GM21360 (cell line): ENCODE results near the gene WIZ.
"Not testable (repeated sequence)": the region's sequence is repeated elsewhere in the genome, so short reads cannot be mapped to it uniquely, and the experiment has no call there.

Source experiments
- ATAC-seq: cut with Tn5 transposase; IDR thresholded peaks from one replicate; pipeline ENCODE4 v1.9.1; 2021; ENCODE audit warnings: mild to moderate bottlenecking, moderate library complexity; ENCODE audit not compliant: unreplicated experiment

The WIZ gene

DNA sequence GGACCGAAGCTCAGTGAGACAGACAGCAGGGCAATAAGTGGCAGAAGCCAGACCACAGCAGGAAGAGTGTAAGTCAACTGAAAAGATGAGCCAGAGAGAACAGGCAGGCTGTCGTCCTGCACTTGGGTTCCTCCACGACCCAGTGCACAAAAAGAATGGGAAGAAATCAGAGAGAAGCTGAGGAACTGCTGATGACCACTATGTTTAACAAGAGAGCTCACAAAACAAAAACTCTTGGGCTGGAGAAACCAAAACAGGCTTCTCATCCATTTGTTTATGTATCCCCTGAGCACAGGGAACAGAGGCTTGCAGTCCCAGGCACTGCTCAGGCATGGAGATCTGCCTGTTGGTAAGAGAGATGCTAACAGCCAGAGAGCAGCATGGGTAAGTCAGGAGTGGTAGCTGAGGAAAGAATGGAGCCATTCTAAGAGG lies 45.0 kb downstream of the WIZ start:
- no peak for ATAC-seq

DNA sequence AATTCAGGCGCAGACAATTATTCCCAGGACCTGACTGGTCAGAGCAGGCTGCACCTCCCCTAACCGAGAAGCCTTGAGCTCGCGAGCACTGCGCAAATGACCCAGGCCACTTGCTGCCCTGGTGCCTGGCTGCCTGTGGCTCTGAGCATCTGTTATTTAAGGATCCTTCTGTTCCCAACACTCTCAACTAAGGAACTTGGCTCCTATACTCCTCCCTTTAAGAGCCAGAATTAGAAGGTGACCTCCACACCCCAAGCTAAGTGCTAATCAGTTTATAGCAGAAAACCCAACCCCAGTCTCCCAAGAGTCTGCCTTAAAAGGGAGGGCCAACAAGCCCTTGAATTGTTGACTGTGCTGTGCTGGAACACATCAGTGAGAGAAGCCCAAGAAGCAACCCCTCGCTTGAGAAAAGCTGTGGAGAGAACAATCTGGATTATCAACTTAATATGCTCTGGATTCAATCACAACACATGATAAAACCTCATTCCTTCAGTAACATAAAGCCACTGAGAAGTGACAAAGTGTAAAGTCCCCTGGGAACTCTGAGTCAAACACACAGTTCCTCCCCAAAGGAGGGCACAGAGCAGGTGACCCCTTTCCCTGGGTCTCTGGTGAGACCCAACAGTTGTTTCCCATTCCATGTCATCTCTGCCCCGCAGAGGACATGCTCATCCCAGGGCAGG lies 45.5 kb downstream of the WIZ start:
- ATAC-seq = no peak

DNA sequence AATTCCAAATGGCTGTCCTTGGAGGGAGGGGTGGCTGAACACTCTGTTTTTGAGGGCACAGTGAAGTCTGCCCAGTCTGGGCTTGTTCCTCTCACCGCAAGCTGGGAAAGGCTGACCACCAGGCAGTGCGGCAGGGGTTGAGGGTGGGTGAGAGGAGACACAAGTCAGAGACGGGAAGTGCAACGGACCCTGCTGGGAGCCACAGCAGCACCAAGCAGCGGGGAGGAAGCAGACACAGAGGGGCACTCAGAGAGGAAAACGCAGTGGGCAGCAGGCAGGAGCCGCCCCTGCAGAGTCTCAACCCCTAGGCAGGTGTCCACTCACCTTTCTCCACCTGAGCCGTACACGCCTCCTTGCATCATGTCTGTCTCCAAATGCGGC lies 46.6 kb downstream of the WIZ start:
- ATAC-seq = no peak

DNA sequence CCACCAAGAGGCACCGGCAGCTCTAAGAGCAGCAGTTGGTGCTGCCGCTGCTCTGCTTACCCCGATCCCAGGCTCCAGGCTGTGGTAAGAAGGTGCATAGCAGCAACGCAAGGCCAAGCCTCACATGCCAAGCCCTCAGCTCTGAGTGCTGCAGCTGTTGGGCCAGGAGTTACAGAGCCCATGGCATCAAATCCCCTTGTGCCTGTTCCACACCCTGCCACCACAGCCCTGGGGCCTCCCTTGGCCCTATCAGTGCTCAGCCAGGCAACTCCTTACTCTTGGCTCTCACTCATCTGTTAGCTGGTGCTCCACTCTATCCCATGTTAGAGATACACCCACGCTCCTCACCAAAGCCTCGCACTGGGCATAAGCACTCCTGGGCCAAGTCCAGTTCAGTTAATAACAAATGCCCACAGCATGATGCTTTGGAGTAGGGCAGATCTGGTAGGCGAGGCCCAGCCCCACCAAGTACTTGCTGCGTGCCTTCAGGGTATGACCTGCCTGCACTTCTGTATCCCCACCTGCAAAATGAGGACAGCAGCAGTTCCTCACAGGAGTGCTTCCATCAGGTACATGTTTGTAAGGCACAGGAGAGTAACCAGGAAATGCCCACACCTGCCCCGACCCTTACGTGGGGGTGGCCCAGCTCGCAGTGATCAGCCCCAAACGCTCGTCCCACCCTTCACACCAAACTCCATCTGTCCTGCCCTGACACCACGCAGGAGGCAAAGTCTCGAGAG lies 47.2 kb downstream of the WIZ start:
- no peak for ATAC-seq

DNA sequence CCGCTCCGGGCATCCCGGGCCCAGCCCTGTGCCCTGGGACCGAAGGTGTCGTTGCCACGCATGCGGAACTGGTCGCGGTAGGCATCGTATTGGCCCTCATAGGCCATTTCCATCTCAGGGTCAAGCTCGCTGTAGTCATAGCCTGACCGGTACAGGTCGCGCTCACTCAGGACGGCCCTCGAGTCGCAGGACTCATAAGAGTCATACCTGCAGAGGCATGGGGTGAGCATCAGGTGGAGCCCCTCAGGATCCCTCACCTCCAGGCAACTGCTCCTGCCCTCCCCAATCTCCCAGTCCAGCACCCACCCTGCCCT lies 48.4 kb downstream of the WIZ start:
- no peak for ATAC-seq

DNA sequence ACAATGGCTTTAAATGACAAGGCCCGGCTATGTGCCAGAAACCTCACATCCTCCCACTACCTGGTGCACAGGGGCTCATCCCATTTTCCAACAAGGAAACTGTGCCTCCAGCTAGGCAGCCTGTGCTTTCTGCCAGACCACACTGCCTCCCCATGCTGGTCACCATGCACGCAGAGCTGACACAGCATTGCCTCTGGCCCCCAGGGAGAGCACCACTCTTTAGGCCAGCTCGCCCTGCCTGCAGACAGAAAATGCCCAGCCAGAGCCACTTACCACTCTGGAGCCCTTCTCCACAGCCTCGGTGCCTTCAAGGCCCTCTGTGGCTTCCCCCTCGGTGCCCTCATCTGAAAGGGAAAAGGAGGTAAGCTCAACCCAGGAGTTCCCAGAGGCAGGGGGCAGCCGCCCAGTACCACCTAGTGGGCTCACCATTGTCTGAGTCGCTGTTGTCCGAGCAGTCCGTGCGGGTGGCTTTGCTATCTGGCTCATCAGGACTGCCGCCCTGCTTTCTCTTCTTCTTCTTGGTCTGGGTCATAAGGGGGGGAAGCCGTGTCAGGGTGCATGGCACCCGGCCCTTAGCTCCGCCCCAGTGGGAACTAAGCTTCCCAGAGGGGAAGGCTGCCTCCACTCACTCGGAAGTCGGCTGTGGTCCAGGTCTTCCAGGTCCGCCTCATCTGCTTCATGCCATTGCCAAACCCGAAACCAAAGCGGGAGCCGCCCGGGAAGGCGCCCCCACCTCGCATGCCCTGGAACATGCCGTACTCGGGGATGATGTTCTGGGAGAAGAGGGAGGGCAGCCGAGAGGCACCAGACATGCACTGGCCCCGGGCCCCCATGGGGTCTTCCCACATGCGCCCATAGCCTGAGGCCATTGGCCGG lies 49.0 kb downstream of the WIZ start:
- ATAC-seq = no peak

DNA sequence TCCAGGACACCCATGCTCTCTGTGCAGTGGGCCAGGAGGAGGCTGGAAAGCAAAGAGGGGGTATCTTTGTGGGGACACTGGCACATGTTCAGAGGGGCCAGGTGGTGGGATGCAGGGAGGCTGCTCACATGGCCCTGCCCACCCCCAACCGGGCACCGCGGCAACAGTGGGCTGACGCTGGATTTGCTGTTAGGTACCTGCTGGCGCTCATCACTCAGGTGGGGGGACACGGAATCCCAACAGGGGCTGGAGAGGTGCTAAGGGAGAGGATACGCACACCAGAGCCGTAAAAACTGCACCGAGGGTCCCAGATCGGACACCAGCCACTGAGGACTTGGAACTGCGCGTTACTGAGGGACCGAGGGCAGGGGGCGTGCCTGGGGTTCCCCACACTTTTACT lies 50.1 kb downstream of the WIZ start:
- no peak for ATAC-seq

DNA sequence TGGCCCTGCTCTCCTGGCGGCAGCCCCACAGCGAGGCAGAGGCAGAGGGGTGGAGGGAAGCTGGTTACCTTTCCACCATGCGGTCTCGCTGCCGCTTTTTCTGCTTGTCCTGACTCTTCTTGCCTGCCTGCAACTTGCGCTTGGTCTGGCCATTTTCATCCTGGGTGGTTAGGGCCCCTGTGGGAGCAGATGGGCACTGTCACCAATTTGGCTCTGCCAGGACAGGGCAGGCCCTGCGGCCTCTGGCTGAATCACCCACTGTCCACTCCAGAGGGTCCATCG lies 50.6 kb downstream of the WIZ start:
- ATAC-seq = no peak

DNA sequence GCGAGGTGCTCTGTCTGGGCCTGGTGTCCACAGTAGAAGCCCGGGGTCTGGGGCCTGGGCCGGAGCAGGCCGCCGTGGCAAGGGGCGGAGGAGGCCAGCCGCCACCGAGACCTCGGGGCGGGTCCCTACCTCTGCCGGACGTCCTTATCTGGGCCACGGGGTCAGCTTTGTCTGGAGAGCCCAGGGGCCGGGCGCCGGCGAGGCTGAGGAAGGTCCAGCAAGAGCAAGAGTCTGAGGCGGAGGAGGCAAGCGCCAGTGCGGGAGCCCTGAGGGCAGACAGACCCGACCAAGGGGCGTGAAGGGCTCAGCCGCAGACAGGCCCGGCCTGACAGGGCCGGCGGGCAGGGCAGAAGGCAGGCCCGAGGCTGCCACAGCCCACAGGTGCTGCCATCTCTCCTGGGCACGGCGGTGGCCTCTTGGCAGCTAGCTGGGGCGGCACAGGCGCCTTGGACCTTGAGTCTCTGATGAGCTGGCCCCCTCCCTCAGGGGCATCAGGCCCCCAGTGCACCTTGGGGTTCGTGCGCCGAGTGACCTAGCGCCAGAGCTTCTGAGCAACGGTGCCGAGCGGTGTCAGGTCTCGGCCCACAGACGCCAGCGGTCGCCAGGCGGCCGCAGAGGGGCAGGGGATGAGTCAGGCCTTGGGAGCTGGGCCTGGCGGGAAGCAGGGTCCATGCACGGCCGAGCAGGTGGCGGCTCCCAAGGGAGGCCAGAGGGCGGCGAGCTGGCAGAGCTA lies 51.1 kb downstream of the WIZ start:
- no peak for ATAC-seq

DNA sequence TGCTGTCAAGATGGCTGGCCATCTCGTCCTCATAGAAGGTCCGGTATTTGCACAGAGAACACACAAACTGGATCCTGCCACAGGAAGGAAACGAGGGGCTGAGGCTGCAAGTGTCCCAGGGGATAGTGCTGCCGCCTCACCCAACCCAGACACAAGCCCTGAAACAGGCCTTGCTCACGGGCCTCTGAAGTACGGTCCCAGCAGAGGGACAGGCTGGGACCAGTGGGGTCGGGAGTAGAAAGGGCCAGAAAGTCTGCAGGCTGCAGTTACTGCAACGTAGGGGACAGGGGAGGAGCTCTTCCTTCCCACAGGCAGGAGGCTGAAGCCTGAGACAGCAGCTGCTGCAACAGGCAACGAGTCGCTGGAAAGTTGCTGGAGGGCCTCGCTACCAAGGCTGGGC lies 52.0 kb downstream of the WIZ start:
- no peak for ATAC-seq

DNA sequence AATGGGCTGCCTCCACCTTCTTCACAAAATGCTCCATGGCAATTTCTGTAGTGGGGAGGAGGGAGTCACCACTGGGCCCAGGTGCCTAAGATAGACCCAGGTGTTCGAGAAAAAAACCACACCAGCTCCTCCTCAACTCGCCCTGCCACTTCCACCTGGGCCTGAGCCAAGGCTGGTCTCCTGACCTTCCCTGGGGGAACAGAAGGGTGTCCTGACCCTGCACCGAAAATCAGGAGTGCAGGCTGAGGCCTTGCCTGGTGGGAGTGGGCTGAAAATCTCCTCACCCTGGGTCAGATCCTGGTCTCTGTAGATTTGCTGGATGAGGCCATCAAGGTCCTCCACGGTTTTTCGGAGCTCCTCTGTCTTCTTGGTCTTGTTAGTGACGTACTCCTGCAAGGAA lies 52.5 kb downstream of the WIZ start:
- no peak for ATAC-seq

DNA sequence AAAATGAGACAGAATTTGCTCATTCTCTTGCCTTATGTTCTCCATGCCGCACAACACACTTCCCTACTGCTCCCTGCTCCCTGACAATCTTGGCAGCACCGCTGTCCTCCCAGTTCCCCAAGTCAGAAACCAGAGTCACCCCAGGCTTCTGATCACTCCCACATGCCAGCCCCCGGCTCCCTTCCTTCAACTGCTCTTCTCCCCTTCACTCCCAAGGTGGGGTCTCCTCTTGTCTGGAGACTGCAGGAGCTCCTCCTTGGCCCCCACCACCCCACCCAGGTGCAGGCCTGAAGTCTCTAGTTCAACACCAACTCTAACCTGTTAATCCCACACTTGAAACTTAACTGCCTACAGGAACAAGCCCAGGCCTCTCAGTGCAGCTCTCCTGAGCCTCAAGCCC lies 53.3 kb downstream of the WIZ start:
- no peak for ATAC-seq

DNA sequence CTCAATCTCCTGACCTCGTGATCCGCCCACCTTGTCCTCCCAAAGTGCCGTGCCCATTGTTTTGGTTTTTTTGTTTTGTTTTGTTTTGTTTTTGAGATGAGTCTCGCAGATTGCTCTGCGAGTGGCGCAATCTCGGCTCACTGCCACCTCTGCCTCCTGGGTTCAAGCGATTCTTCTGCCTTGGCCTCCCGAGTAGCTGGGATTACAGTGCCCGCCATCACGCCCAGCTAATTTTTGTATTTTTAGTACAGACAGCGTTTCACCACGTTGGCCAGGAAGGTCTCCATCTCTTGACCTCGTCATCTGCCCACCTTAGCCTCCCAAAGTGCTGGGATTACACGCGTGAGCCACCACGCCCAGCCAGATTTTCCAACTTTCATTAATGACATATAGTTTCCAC lies 54.5 kb downstream of the WIZ start:
- ATAC-seq = not testable (repeated sequence)

DNA sequence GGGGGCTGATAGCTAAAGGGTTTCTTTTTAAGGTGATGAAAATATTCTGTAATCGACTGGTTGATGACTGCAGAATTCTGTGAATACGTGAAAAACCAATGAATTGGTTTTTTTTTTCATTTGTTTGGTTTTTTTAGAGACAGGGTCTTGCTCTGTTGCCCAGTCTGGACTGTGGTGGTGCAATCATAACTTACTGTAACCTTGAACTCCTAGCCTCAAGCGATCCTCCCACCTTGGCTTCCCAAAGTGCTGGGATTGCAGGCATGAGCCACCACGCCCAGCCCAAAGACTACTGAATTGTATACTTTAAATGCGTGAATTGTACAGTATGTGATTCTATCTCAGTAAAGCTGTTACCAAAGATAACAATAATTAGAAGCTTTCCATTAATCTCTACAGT lies 55.3 kb downstream of the WIZ start:
- no peak for ATAC-seq

DNA sequence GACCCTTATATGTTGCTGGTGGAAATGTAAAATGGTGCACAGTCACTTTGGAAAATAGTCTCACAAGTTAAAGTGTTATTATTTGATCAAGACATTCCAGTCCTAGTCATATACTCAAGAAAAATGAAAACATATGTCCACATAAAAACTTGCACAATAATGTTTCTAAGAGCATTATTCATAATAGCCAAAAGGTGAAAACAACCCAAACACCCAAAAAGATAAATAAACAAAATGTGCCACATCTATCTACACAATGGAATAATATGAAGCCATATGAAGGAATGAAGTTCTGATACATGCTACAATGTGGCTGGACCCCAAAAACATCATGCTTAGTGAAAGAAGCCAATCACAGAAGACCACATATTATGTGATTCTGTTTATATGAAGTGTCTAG lies 55.8 kb downstream of the WIZ start:
- ATAC-seq = no peak

DNA sequence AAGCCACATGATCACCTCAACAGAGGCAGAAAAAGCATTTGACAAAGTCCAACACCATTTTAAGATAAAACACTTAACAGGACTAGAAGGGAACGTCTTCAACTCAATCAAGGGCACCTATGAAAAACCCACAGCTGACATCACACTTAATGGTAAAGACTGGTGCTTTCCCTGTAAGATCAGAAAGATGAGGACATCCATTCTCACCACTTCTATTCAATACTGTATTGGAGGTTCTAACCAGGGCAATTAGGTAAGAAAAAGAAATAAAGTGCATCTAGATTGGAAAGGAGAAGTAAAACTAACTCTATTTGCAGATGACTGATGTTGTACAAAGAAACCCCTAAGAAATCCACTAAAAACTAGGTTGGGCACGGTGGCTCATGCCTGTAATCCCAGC lies 58.9 kb downstream of the WIZ start:
- no peak for ATAC-seq

DNA sequence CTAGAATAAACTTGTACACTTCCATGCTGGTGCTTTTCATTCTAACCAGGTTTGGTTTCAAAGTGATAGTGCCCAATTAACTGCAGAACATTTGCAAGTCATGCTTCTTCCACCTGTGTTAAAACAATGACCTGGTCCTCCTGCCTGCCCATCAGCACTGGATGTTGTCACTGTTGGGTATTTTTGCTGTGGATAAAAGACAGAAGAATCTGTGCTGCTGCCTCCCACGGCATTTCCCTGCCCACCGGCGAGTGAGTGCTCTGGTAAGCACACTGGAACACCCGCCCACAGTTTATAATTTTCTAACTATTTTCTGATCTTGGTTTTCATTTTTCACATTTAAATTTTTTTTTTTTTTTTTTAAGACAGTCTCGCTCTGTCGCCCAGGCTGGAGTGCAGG lies 67.9 kb downstream of the WIZ start:
- no peak for ATAC-seq

DNA sequence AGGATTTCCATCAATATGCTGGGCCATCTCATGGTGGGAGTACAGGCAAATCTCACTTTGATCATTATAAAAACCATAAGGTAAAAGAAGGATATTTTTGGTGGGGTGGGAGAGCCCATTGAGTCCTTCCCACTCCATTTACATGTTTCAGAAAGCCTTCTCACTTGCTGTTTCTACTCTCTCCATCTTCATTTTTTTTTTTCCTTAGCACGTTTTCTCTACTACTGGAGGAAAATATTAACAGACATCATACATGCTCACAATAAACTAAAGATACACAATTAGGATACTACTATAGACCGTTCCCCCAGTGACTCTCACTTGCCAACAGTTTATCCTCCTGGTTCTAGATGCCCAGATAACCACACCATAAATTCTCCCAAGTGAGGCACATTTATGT lies 68.3 kb downstream of the WIZ start:
- ATAC-seq = no peak

DNA sequence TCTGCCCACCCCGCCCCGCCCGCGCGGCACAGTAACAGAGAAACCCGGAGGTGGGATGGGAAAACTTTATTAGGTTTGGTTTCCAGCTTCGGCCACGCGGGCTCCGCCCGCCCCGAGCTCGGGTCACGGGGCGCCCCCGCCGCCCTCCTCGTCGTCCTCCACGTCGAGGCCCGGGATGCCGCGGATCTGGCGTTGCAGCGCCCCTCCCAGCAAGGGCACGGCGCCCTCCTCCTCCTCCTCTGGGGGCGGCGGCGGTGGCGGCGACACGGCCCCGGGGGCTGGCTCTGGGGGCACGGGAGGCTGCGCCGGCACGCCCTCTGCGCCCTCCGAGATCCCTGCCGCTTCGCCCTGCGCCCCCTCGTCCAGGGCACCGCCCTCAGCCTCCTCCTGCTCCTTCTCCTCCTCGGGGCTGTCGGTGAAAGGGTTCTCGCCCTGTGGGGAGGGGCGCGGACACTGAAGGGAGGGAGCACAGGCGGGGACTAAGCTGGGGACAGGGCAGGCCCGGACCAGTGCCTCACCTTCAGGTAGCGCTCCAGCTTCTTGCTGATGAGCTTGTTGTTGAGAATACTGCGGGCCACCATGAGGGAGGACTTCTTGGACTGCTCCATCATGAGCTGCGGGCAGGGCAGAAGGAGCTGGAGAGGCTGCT lies 69.6 kb downstream of the WIZ start:
- ATAC-seq = peak; percentile 43

DNA sequence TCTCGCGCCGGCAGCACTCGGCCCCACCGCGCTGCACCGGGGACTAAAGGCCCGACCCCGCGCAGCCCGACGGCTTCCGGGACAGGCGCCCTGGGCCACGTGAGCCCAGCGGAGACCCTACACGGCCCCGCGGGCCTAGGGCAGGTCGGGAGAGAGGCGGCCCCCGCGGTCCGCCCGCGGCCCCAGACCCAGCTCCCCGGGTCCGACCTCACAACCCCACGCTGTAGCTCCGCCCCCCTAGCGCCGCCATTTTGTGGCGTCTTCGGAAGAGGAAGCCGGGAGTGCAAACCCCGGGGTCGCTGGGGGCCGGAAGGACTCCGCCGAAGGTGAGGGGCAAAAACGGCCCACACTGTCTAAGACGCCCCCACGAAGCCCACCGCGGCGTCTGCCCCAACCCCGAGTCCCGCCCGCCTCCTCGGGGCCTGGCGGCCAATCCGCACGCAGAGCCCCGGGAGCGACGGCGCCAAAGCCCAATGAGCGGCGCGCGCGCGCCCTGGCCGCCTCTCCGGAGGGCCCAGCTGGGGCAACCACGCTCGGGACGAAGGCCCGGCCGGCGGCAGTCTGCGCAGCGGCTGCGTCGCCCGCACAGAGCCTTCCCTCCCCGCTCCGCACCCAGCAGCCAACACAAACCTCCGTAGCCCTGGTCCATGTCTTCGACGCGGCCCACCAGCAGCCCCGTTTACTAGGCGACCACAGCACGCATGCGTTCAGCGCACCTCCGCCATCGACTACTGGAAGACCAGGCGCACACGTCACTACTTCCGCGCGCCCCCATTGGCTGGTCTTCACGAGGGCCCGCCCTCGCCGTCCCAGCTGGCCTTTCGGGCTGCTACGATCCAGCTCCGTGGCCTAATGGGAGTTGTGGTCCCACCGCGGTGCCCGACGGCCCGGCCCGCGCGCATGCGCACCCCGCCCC lies 70.4 kb downstream of the WIZ start, which contains the start of gene AKAP8:
Gene AKAP8 (minus strand): TSS at position 705 of the 916 bp plus-strand sequence. CDS start 56 bp downstream, at position 649.
- ATAC-seq = peak; percentile 69
